Mesendoderm (in vitro differentiated cells): ENCODE data around the gene SPTBN1.

Source experiments
- DNase-seq: peaks from one replicate; pipeline ENCODE4 v3.0.0; 2013
- H2AK5ac ChIP-seq: 2 replicates; pipeline ENCODE4 v1.6.1; 2013; ENCODE audit warnings: low read length, inconsistent platforms
- H2BK120ac ChIP-seq: 2 replicates; pipeline ENCODE4 v1.6.1; 2013; ENCODE audit warnings: low read depth, mild to moderate bottlenecking, low read length, moderate library complexity, mixed read lengths
- H2BK15ac ChIP-seq: replicated peaks from 2 replicates; pipeline ENCODE4 v1.6.1; 2013; ENCODE audit warnings: low read depth, mild to moderate bottlenecking, moderate library complexity
- H2BK5ac ChIP-seq: 2 replicates; pipeline ENCODE4 v1.6.1; 2013; ENCODE audit warnings: low read length, inconsistent platforms
- H3K18ac ChIP-seq: 2 replicates; pipeline ENCODE4 v1.6.1; 2013; ENCODE audit warnings: mild to moderate bottlenecking, low read length, mixed read lengths
- H3K23ac ChIP-seq: one replicate; pipeline ENCODE4 v1.6.1; 2013; ENCODE audit warnings: low read length
- H3K27ac ChIP-seq: 2 replicates; pipeline ENCODE4 v1.5.1; 2013; ENCODE audit warnings: low read depth, mild to moderate bottlenecking, inconsistent platforms, low read length, moderate library complexity
- H3K27me3 ChIP-seq: 2 replicates; pipeline ENCODE4 v1.6.1; 2013; ENCODE audit warnings: low read length, control low read depth, mild to moderate bottlenecking, inconsistent platforms; ENCODE audit not compliant: insufficient read depth, poor library complexity
- H3K36me3 ChIP-seq: 2 replicates; pipeline ENCODE4 v1.6.1; 2013; ENCODE audit warnings: low read length, inconsistent platforms; ENCODE audit not compliant: control insufficient read depth, insufficient read depth
- H3K4ac ChIP-seq: one replicate; pipeline ENCODE4 v1.6.1; 2013; ENCODE audit warnings: low read depth, mild to moderate bottlenecking, low read length, moderate library complexity
- H3K4me1 ChIP-seq: 2 replicates; pipeline ENCODE4 v1.6.1; 2013; ENCODE audit warnings: low read depth, low read length, inconsistent platforms; ENCODE audit not compliant: control insufficient read depth
- H3K4me2 ChIP-seq: 2 replicates; pipeline ENCODE4 v1.6.1; 2013; ENCODE audit warnings: low read length
- H3K4me3 ChIP-seq: 2 replicates; pipeline ENCODE4 v1.5.1; 2013; ENCODE audit warnings: mild to moderate bottlenecking, low read length
- H3K56ac ChIP-seq: one replicate; pipeline ENCODE4 v1.6.1; 2013; ENCODE audit warnings: low read length
- H3K79me1 ChIP-seq: 2 replicates; pipeline ENCODE4 v1.6.1; 2013; ENCODE audit warnings: low read length, inconsistent platforms
- H3K79me2 ChIP-seq: 2 replicates; pipeline ENCODE4 v1.6.1; 2013; ENCODE audit warnings: mild to moderate bottlenecking, low read length; ENCODE audit not compliant: control insufficient read depth, insufficient read depth
- H3K9ac ChIP-seq: 2 replicates; pipeline ENCODE4 v1.6.1; 2013; ENCODE audit warnings: low read length, inconsistent platforms
- H4K5ac ChIP-seq: one replicate; pipeline ENCODE4 v1.6.1; 2013; ENCODE audit warnings: low read length
- H4K8ac ChIP-seq: one replicate; pipeline ENCODE4 v1.6.1; 2013; ENCODE audit warnings: low read depth, mild to moderate bottlenecking, control low read depth, low read length, moderate library complexity
- WGBS: extraction: QIAGEN DNeasy Blood & Tissue Kit; methylation state at CpG from one replicate; pipeline ENCODE4 v1.1.7; 2013; ENCODE audit warnings: low lambda C conversion rate, missing lambda C conversion rate; ENCODE audit not compliant: insufficient coverage; ENCODE audit errors: extremely low coverage; 5-methylcytosine and 5-hydroxymethylcytosine counted together

Gene SPTBN1

GRCh38 chr2:54540194-54540593 is 84.1 kb downstream of the SPTBN1 start:
- WGBS = no CpG with 5 or more reads among the region's 1 CpG
- no peak overlapping the region for H4K8ac ChIP-seq
- H3K4me3 ChIP-seq = no peak overlapping the region
- H2BK15ac ChIP-seq = no peak overlapping the region
- no peaks in the 10 kb centered on the region for H3K27me3 ChIP-seq
- DNase-seq = no peak
- H3K79me2 ChIP-seq = no peaks in the 10 kb centered on the region
- no peak overlapping the region for H3K18ac ChIP-seq
- H3K9ac ChIP-seq = no peak overlapping the region
- H3K79me1 ChIP-seq = no peaks in the 10 kb centered on the region
- no peaks in the 10 kb centered on the region for H3K36me3 ChIP-seq
- no peak overlapping the region for H3K4ac ChIP-seq
- no peak overlapping the region for H4K5ac ChIP-seq
- no peak overlapping the region for H2BK5ac ChIP-seq
- no peak overlapping the region for H2BK120ac ChIP-seq
- H3K56ac ChIP-seq = no peak overlapping the region
- no peak overlapping the region for H2AK5ac ChIP-seq
- H3K23ac ChIP-seq = no peak overlapping the region
- H3K27ac ChIP-seq = no peak overlapping the region
- H3K4me2 ChIP-seq = no peak overlapping the region
- no peaks in the 10 kb centered on the region for H3K4me1 ChIP-seq

- Histone ChIP-seq H3K27ac (no peak overlapping the region), H3K79me1 (no peaks in the 10 kb centered on the region), H3K23ac (no peak overlapping the region), H4K5ac (no peak overlapping the region), H2BK15ac (no peak overlapping the region), H3K4me1 (no peaks in the 10 kb centered on the region), H3K4me3 (no peak overlapping the region), H2AK5ac (no peak overlapping the region), H3K18ac (no peak overlapping the region), H2BK5ac (no peak overlapping the region), H3K27me3 (no peaks in the 10 kb centered on the region), H3K79me2 (no peaks in the 10 kb centered on the region), H2BK120ac (no peak overlapping the region), H3K9ac (no peak overlapping the region), H3K4me2 (no peak overlapping the region), H3K36me3 (no peaks in the 10 kb centered on the region), H4K8ac (no peak overlapping the region), H3K56ac (no peak overlapping the region), H3K4ac (no peak overlapping the region)
- no peak for DNase-seq
- no CpG with 5 or more reads among the region's 4 CpGs for WGBS
These were observed 85.9 kb downstream of the SPTBN1 start for GRCh38 chr2:54541995-54542394.

GRCh38 chr2:54543733-54544396 is 87.7 kb downstream of the SPTBN1 start:
- no peak for DNase-seq
- WGBS = no CpG with 5 or more reads among the region's 3 CpGs
- Histone ChIP-seq H4K5ac (no peak overlapping the region), H3K23ac (no peak overlapping the region), H2BK5ac (no peak overlapping the region), H3K56ac (no peak overlapping the region), H4K8ac (no peak overlapping the region), H3K9ac (no peak overlapping the region), H3K79me1 (peaks cover 1% of the 10 kb centered on the region), H2BK15ac (no peak overlapping the region), H3K18ac (no peak overlapping the region), H3K27me3 (no peaks in the 10 kb centered on the region), H2BK120ac (no peak overlapping the region), H2AK5ac (no peak overlapping the region), H3K4me1 (no peaks in the 10 kb centered on the region), H3K4me2 (no peak overlapping the region), H3K4ac (no peak overlapping the region), H3K36me3 (no peaks in the 10 kb centered on the region), H3K27ac (no peak overlapping the region), H3K4me3 (no peak overlapping the region), H3K79me2 (no peaks in the 10 kb centered on the region)

GRCh38 chr2:54545702-54546450 is 89.7 kb downstream of the SPTBN1 start:
- WGBS = no CpG with 5 or more reads among the region's 3 CpGs
- no peak overlapping the region for H3K56ac ChIP-seq

GRCh38 chr2:54546518-54546917 is 90.4 kb downstream of the SPTBN1 start:
- Histone ChIP-seq H3K18ac (no peak overlapping the region), H3K36me3 (no peaks in the 10 kb centered on the region), H3K4me2 (no peak overlapping the region), H3K9ac (no peak overlapping the region), H3K79me2 (no peaks in the 10 kb centered on the region), H3K4me1 (peaks cover 11% of the 10 kb centered on the region), H3K4me3 (no peak overlapping the region), H3K56ac (no peak overlapping the region), H2BK5ac (no peak overlapping the region), H2AK5ac (no peak overlapping the region), H3K23ac (no peak overlapping the region), H3K27me3 (no peaks in the 10 kb centered on the region), H3K79me1 (peaks cover 1% of the 10 kb centered on the region), H2BK15ac (no peak overlapping the region), H3K4ac (no peak overlapping the region), H3K27ac (no peak overlapping the region), H2BK120ac (no peak overlapping the region), H4K8ac (no peak overlapping the region), H4K5ac (no peak overlapping the region)
- DNase-seq = no peak
- no CpG with 5 or more reads among the region's 4 CpGs for WGBS

More at GRCh38 chr2:54545702-54546450, 89.7 kb downstream of the SPTBN1 start:
- Histone ChIP-seq H3K36me3 (no peaks in the 10 kb centered on the region), H4K5ac (no peak overlapping the region), H3K9ac (no peak overlapping the region), H2BK5ac (no peak overlapping the region), H3K18ac (no peak overlapping the region), H3K4ac (no peak overlapping the region), H2BK120ac (no peak overlapping the region), H3K27me3 (no peaks in the 10 kb centered on the region), H3K79me2 (no peaks in the 10 kb centered on the region), H2AK5ac (no peak overlapping the region), H3K27ac (no peak overlapping the region), H2BK15ac (no peak overlapping the region), H4K8ac (no peak overlapping the region), H3K79me1 (peaks cover 1% of the 10 kb centered on the region), H3K4me2 (no peak overlapping the region), H3K4me1 (peaks cover 5% of the 10 kb centered on the region), H3K23ac (no peak overlapping the region), H3K4me3 (no peak overlapping the region)
- no peak for DNase-seq
